BJ (cell line): Measurements from ENCODE around the gene LAMTOR1. TPM values are rescaled to one million over a fixed set of nuclear protein-coding genes. Genes with fewer than 3 reads are reported as not detected.

Experiments
- CTCF ChIA-PET: fragments of 350-600 bp; formaldehyde crosslinking; extraction: SDS; loops from one replicate; lab custom pipeline; 2021; ENCODE audit warnings: antibody characterized with exemption, inconsistent platforms; lab: Yijun Ruan, JAX
- POLR2A ChIA-PET: fragments of 300-600 bp; sonication (Branson Sonifier 250); formaldehyde crosslinking; extraction: SDS; loops from one replicate; lab custom pipeline; 2021; ENCODE audit warnings: antibody characterized with exemption; lab: Charles Lee
- DNase-seq: peaks from one replicate; pipeline ENCODE4 v3.0.0-alpha.2; 2011; ENCODE audit warnings: low read depth
- H3K27me3 ChIP-seq: 2 replicates; pipeline ENCODE4 v1.6.0; 2011; ENCODE audit warnings: low read length; ENCODE audit not compliant: control insufficient read depth, insufficient read depth
- H3K36me3 ChIP-seq: 2 replicates; pipeline ENCODE4 v1.5.1; 2011; ENCODE audit warnings: low read length; ENCODE audit not compliant: control insufficient read depth, insufficient read depth
- H3K4me3 ChIP-seq: 2 replicates; pipeline ENCODE4 v1.5.1; 2011; ENCODE audit warnings: low read depth, mild to moderate bottlenecking, control low read depth, low read length
- CTCF ChIP-seq: IDR thresholded peaks from 2 replicates; pipeline ENCODE4 v1.5.1; 2011; ENCODE audit warnings: low read depth, mild to moderate bottlenecking, control low read depth, inconsistent platforms, low read length, moderate library complexity; ENCODE audit not compliant: insufficient read depth
- polyA plus RNA-seq: library from polyadenylated mRNA; depleted of rRNA; stranded (reverse); fragments of >200 nt; gene quantifications from 2 replicates; pipeline ENCODE4 v1.2.3, GENCODE V29; 2011

LAMTOR1 gene
- polyA plus RNA-seq, 1 experiment, result 145 TPM

- TF ChIP-seq CTCF, result no peak
- no peak for DNase-seq
- CTCF ChIA-PET, result interaction anchor here (1.0 to 2.6 kb wide), 3 partner anchors 31 to 74 kb away, joined by 3 to 10 read pairs (median 4); no protein-coding TSS in a partner anchor
- no peak overlapping the region for H3K4me3 ChIP-seq
- no peaks in the 10 kb centered on the region for H3K36me3 ChIP-seq
- no peaks in the 10 kb centered on the region for H3K27me3 ChIP-seq
- POLR2A ChIA-PET, result no interaction called here
Measured at GRCh38 chr11:72070491-72070890, 32.6 kb downstream of the LAMTOR1 start.

GRCh38 chr11:72069787-72070251, 33.3 kb downstream of the LAMTOR1 start:
- Histone ChIP-seq H3K4me3 (no peak overlapping the region), H3K27me3 (no peaks in the 10 kb centered on the region), H3K36me3 (no peaks in the 10 kb centered on the region)
- no peak for TF ChIP-seq CTCF
- ChIA-PET POLR2A (interaction anchor here (0.7 to 1.2 kb wide), 2 partner anchors 14 to 1835 kb away, joined by 3 read pairs; no protein-coding TSS in a partner anchor), CTCF (interaction anchor here (1.0 to 2.6 kb wide), 2 partner anchors 30 to 44 kb away, joined by 3 to 10 read pairs; no protein-coding TSS in a partner anchor)
- peak; percentile 67 for DNase-seq

GRCh38 chr11:72069200-72069599, 33.9 kb downstream of the LAMTOR1 start:
- POLR2A ChIA-PET, result interaction anchor here (0.5 to 1.2 kb wide), 3 partner anchors 13 to 41 kb away, joined by 3 to 6 read pairs (median 3); no protein-coding TSS in a partner anchor

GRCh38 chr11:72067676-72068075, 35.4 kb downstream of the LAMTOR1 start:
- POLR2A ChIA-PET, result no interaction called here

More at GRCh38 chr11:72069200-72069599, 33.9 kb downstream of the LAMTOR1 start:
- H3K36me3 ChIP-seq, result no peaks in the 10 kb centered on the region
- H3K4me3 ChIP-seq, result no peak overlapping the region
- CTCF ChIA-PET, result interaction anchor here (1.0 to 2.6 kb wide), 3 partner anchors 29 to 114 kb away, joined by 3 to 10 read pairs (median 4); no protein-coding TSS in a partner anchor
- no peak for DNase-seq
- no peaks in the 10 kb centered on the region for H3K27me3 ChIP-seq
- TF ChIP-seq CTCF, result no peak

GRCh38 chr11:72067266-72067665, 35.8 kb downstream of the LAMTOR1 start:
- POLR2A ChIA-PET, result no interaction called here
- CTCF ChIA-PET, result interaction anchor here (0.9 to 1.4 kb wide), 4 partner anchors 24 to 37 kb away, joined by 3 to 5 read pairs (median 3); no protein-coding TSS in a partner anchor

More at GRCh38 chr11:72067676-72068075, 35.4 kb downstream of the LAMTOR1 start:
- H3K27me3 ChIP-seq, result no peaks in the 10 kb centered on the region
- CTCF ChIA-PET, result interaction anchor here (0.9 to 1.1 kb wide), 3 partner anchors 8 to 37 kb away, joined by 3 to 4 read pairs (median 3); no protein-coding TSS in a partner anchor
- no peaks in the 10 kb centered on the region; the same call in 1 of the 2 replicates for H3K36me3 ChIP-seq
- no peak overlapping the region for H3K4me3 ChIP-seq
- TF ChIP-seq CTCF, result no peak
- DNase-seq, result no peak

More at GRCh38 chr11:72067266-72067665, 35.8 kb downstream of the LAMTOR1 start:
- DNase-seq, result no peak
- H3K4me3 ChIP-seq, result no peak overlapping the region
- no peaks in the 10 kb centered on the region for H3K27me3 ChIP-seq
- TF ChIP-seq CTCF, result no peak
- H3K36me3 ChIP-seq, result no peaks in the 10 kb centered on the region; the same call in 1 of the 2 replicates
